ENCODE results near the gene MRPS27. TPM values are rescaled to one million over a fixed set of nuclear protein-coding genes. Genes with fewer than 3 reads are reported as not detected.

MRPS27 gene
- total and polyA plus RNA-seq, 2 of the 4 experiments (the other 2 are of a cell fraction) = 46.9 to 90.5 TPM

DNA sequence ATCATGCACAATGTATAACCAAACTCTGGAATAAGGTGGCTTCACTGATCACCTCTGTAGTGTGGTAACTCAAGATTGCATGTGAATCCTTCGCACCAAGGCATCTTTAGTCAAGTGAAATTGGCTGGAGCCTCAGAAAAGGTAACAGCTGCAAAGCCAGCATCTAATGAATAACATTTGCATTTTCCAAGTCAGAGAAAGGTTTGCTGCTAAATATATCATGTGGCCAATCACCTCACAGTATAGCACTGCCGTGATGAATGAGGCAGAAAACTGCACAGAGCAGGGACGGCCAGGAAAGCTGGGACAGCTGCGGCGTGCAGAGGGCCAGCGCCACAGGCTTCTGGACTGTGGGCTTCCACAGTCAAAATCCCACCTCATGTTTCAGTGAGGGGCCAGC is 18.5 kb downstream of the MRPS27 start:
- Histone ChIP-seq H3K23ac (ENCODE audit: low read depth, low read length) (no peak overlapping the region), H3K4me1 (ENCODE audit: control insufficient read depth, insufficient read depth, low read length) (no peaks in the 10 kb centered on the region; the same call in 1 of the 2 replicates), H4K8ac (ENCODE audit: low read depth in 2 of 2, low read length in 2 of 2) (no peak overlapping the region), H2AFZ (replicated peaks; ENCODE audit: low read length, poor library complexity) (no peak overlapping the region), H2BK15ac (ENCODE audit: low read depth, low read length) (no peak overlapping the region), H3K18ac (ENCODE audit: low read depth, low read length) (no peak overlapping the region), H3K9me3 (ENCODE audit: control insufficient read depth, insufficient read depth, low read length) (no peaks in the 10 kb centered on the region), H3K56ac (ENCODE audit: extremely low read depth, insufficient read depth, low read length) (no peak overlapping the region), H2AK5ac (ENCODE audit: low read depth, low read length) (no peak overlapping the region), H2BK20ac (ENCODE audit: low read depth, low read length) (no peak overlapping the region), H4K5ac (ENCODE audit: low read depth, low read length) (no peak overlapping the region), H3K4me3 (ENCODE audit: insufficient read depth, low read depth, low read length) (no peak overlapping the region), H3K27me3 (ENCODE audit: control insufficient read depth, insufficient read depth, low read length) (no peaks in the 10 kb centered on the region), H3K9me1 (ENCODE audit: insufficient read depth, low read length) (peaks cover 3% of the 10 kb centered on the region; the same call in 1 of the 2 replicates), H2AK9ac (replicated peaks; ENCODE audit: low read depth, low read length, poor library complexity) (no peak overlapping the region), H3K27ac (ENCODE audit: insufficient read depth, low read length) (no peak overlapping the region), H2BK5ac (ENCODE audit: low read depth, low read length, poor library complexity, severe bottlenecking) (no peak overlapping the region), H4K20me1 (ENCODE audit: insufficient read depth, low read length) (no peaks in the 10 kb centered on the region), H3K4ac (ENCODE audit: low read depth, low read length) (no peak overlapping the region), H3K4me2 (ENCODE audit: low read depth, low read length) (no peak overlapping the region), H2BK120ac (ENCODE audit: low read depth, low read length) (no peak overlapping the region), H4K91ac (ENCODE audit: insufficient read depth, low read depth, low read length) (no peak overlapping the region), H3K36me3 (ENCODE audit: control insufficient read depth, insufficient read depth, low read length) (no peaks in the 10 kb centered on the region), H3K9ac (ENCODE audit: low read depth, low read length) (no peak overlapping the region), H3K79me1 (ENCODE audit: low read depth in 1 of 2, low read length in 2 of 2) (peaks cover 31 to 49% of the 10 kb centered on the region in 2 experiments), H3K14ac (replicated peaks; ENCODE audit: low read depth, low read length) (no peak overlapping the region)
- ATAC-seq (ENCODE audit: low read depth) = no peak
- dilution Hi-C loops (cut with HindIII; ENCODE audit: low sequenced_read_pairs, unreplicated experiment) (no loop called here), intact Hi-C loops (cut with micrococcal nuclease) (loop anchor here (10.0 kb wide), 1 partner anchor 357 kb away; no protein-coding TSS in a partner anchor), in situ Hi-C loops (cut with MboI; ENCODE audit: low sequenced_read_pairs) (loop anchor here (25.0 kb wide), 1 partner anchor 714 kb away; the partner anchor contains the start of gene MCCC2)
- POLR2A ChIA-PET (ENCODE audit: unreplicated experiment) = no interaction called here
- WGBS, 2 experiments (ENCODE audit: extremely low coverage in 2 of 2, insufficient read length in 1 of 2) = 67% methylated on average over 1 of the region's 6 CpGs; no CpG with 5 or more reads in 1 of the 2 experiments
- no peak for DNase-seq
- no TSS peak for BruUV-seq (replicated peaks)
- TF ChIP-seq CEBPB (IDR thresholded peaks at IDR 0.05; ENCODE audit: low read depth, low read length) = no peak
- TF ChIP-seq, protein P1, sequence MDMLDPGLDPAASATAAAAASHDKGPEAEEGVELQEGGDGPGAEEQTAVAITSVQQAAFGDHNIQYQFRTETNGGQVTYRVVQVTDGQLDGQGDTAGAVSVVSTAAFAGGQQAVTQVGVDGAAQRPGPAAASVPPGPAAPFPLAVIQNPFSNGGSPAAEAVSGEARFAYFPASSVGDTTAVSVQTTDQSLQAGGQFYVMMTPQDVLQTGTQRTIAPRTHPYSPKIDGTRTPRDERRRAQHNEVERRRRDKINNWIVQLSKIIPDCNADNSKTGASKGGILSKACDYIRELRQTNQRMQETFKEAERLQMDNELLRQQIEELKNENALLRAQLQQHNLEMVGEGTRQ (IDR thresholded peaks at IDR 0.05; ENCODE audit: low read depth, low read length) = no peak
- no peak for TF ChIP-seq FOS (IDR thresholded peaks at IDR 0.05; ENCODE audit: low read depth, low read length)
- TF ChIP-seq NFE2L2 (IDR thresholded peaks at IDR 0.05; ENCODE audit: low read depth, low read length) = no peak
- no peak for TF ChIP-seq RAD21 (IDR thresholded peaks at IDR 0.05; ENCODE audit: low read length)
- TF ChIP-seq, protein P2, sequence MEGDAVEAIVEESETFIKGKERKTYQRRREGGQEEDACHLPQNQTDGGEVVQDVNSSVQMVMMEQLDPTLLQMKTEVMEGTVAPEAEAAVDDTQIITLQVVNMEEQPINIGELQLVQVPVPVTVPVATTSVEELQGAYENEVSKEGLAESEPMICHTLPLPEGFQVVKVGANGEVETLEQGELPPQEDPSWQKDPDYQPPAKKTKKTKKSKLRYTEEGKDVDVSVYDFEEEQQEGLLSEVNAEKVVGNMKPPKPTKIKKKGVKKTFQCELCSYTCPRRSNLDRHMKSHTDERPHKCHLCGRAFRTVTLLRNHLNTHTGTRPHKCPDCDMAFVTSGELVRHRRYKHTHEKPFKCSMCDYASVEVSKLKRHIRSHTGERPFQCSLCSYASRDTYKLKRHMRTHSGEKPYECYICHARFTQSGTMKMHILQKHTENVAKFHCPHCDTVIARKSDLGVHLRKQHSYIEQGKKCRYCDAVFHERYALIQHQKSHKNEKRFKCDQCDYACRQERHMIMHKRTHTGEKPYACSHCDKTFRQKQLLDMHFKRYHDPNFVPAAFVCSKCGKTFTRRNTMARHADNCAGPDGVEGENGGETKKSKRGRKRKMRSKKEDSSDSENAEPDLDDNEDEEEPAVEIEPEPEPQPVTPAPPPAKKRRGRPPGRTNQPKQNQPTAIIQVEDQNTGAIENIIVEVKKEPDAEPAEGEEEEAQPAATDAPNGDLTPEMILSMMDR (conservative IDR thresholded peaks at IDR 0.05; ENCODE audit: low read depth, low read length) = no peak
- no peak for TF ChIP-seq BHLHE40 (IDR thresholded peaks at IDR 0.05; ENCODE audit: low read depth, low read length)
- no peak for TF ChIP-seq ELK1 (IDR thresholded peaks at IDR 0.05; ENCODE audit: borderline replicate concordance, low read depth, low read length)
- no peak for TF ChIP-seq POLR2A (IDR thresholded peaks at IDR 0.05; ENCODE audit: low read depth, low read length)
- no peak for TF ChIP-seq CHD1 (IDR thresholded peaks at IDR 0.05; ENCODE audit: low read depth, low read length)
- no peak for TF ChIP-seq RFX5 (IDR thresholded peaks at IDR 0.05; ENCODE audit: low read depth, low read length)
- TF ChIP-seq SMC3 (IDR thresholded peaks at IDR 0.05; ENCODE audit: low read depth, low read length) = no peak
- no peak for TF ChIP-seq MAFK (IDR thresholded peaks at IDR 0.05; ENCODE audit: low read depth, low read length)
- CTCF ChIA-PET = interaction anchor here (1.3 to 2.0 kb wide), 2 partner anchors 13 to 21 kb away, joined by 4 read pairs; no protein-coding TSS in a partner anchor
